H1 (cell line): ENCODE measurements around the gene RALGAPB. TPM values are rescaled to one million over a fixed set of nuclear protein-coding genes. Genes with fewer than 3 reads are reported as not detected.

ENCODE experiments used
- EP300 ChIP-seq, 2 experiments: IDR thresholded peaks; 1 replicate in 1 of 2; 2 replicates in 1 of 2; pipeline ENCODE4 v1.6.1; 2011 to 2012; ENCODE audit warnings: low read depth in 2 of 2, low read length in 2 of 2, mild to moderate bottlenecking in 2 of 2, borderline replicate concordance in 1 of 2, inconsistent platforms in 1 of 2, moderate library complexity in 1 of 2
- ZNF274 ChIP-seq: IDR thresholded peaks from 2 replicates; pipeline ENCODE4 v1.7.0; 2012; ENCODE audit warnings: low read length, borderline replicate concordance; ENCODE audit errors: extremely low read depth
- polyA plus RNA-seq, 7 experiments: library from polyadenylated mRNA; depleted of rRNA in 3 of 7; stranded (reverse) in 5 of 7; unstranded in 2 of 7; fragments of >200 nt in 5 of 7; fragments of 200-250 nt in 2 of 7; gene quantifications; 1 replicate in 5 of 7; 2 replicates in 1 of 7; 4 replicates in 1 of 7; pipeline versions ENCODE4 v1.2.1 to v1.2.3, GENCODE V29; 2011 to 2013; ENCODE audit warnings: missing spikeins in 2 of 7, mixed read lengths in 2 of 7
- total RNA-seq: library from RNA; stranded (reverse); fragmentation: NEBNext Ultra II Directional; extraction: Animal tissue kit (Norgen Biotek cat#: 25700); gene quantifications from 2 replicates; pipeline ENCODE4 v1.2.1, GENCODE V29; 2021

The RALGAPB gene
- total and polyA plus RNA-seq, 2 of the 8 experiments (the other 6 are each of a cell fraction or from before 2014, with no cell fraction given) = 10.6 to 35.1 TPM

GRCh38 chr20:38569747-38570525 is 97.3 kb downstream of the RALGAPB start (continued):
- TF ChIP-seq EP300 (IDR thresholded peaks at IDR 0.05; ENCODE audit: borderline replicate concordance in 1 of 2, low read depth in 2 of 2, low read length in 2 of 2) = no peak
- no peak for TF ChIP-seq ZNF274
